Sigmoid colon (tissue), 3 donors: ENCODE data around the gene ARHGEF37.

Experiments used
- CTCF ChIP-seq, 4 experiments: fragments of 450-650 bp in 3 of 4; fragments of 200-600 bp in 1 of 4; IDR thresholded peaks; one replicate each; pipeline ENCODE4 v1.5.1; 2016 to 2019; ENCODE audit warnings: antibody characterized with exemption in 4 of 4, mild to moderate bottlenecking in 3 of 4, moderate library complexity in 2 of 4
- POLR2A ChIP-seq, 2 donors: fragments of 450-650 bp; IDR thresholded peaks; one replicate each; pipeline ENCODE4 v1.6.1; 2016; ENCODE audit warnings: antibody characterized with exemption in 2 of 2, mild to moderate bottlenecking in 2 of 2, moderate library complexity in 2 of 2

GRCh38 chr5:149544028-149544420 lies 37.3 kb upstream of the ARHGEF37 start:
- TF ChIP-seq POLR2A (IDR thresholded peaks at IDR 0.05) = no peak
- no peak for TF ChIP-seq CTCF (IDR thresholded peaks at IDR 0.05)
